SKM-1 (cell line): ENCODE data around the gene MLLT11.

ENCODE experiments used
- DNase-seq: peaks from one replicate; lab custom pipeline; 2025; ENCODE audit not compliant: unreplicated experiment; lab: John Stamatoyannopoulos, UW

MLLT11 gene

DNA sequence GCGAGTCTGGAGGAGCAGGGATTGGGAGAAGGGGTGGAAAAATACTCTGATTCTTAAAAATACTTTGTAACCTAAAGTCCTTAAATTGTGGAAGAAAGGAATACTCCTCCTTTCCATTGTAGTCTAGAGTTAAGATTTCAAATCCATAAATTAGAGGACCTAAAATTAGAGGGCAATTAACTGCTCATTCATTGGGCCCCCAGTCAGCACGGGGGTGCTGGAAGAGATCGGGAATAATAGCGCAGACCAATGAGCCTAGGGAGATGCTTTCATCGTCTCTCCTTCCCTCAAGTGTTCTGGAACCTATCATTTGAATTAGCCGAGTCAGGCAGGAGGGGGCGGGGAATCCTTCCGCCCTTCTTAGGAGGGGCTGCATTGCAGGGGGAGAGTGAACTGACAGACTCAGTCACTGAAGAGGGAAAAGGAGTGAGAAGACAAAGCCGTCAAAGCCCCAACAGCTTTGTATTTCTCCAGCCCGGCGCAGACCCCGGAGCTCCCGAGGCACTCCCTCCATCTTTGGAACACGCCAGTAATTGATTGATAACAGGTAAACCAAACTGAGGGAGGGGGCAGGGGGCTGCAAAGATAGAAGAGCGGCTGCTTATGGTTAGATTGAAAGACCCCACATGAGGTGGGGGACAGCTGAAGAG lies at the start of gene MLLT11:
Gene MLLT11, plus strand, starts transcription at position 391 of the 650 bp plus-strand sequence. CDS start 6,828 bp downstream, outside the sequence.
- DNase-seq: no peak

DNA sequence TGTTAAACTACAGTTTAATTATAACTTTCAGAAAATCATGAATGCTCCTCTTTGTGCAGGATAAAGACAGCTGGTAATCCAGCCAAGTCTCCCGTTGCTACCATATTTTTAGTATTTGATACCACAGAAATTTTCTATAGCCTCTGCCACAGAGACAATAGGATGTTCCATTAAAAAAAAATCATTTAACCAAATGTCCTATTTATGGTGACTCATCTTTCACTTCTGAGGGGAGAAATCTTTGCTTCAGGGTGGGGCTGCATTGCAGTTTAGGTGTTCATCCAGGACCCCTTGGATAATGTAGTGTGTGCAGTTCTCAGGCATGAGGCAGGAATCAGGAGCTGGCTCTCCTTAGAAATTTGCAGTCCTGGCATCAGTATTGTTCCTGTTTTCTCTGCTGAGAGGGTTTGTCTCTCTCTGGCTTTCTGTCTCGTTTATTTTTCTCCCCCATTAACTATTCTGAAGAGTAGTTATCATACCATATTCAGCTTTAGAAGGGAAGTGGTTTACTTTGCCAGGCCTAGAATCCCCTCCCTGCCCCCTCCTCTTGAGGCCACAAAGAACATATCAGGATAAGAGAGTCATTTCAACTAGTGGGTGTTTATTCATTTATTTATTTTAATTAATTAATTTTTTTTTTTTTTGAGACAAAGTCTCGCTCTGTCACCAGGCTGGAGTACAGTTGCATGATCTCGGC lies 48.9 kb upstream of the MLLT11 start:
- no peak for DNase-seq

DNA sequence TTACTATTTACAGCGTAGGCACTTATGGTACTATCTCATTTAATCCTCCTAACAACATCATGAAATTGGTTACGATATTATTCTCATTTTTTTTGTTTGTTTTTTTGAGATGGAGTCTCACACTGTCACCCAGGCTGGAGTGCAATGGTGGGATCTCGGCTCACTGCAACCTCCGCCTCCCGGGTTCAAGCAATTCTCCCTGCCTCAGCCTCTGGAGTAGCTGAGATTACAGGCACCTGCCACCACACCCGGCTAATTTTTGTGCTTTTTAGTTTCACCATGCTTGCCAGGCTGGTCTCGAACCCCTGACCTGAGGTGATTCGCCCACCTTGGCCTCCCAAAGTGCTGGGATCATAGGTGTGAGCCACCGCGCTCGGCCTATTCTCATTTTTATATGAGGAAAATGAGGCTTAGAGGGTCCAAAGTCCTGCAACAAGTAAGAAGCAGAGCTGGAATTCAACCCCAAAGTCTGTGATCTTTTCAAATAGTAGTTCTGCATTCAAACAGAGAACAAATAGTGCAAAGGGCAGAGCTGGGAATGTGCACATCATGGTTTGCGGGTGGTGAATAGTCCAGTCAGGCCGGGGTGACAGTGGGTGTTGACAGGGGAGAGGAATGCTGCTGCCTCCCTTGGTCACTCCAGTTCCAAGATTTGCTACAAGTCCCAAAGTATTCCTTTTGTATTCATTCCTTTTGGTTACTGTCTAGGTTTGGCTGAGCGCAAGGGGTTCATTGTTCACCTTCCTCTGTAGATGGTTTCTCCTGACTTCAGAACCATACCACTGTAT lies 47.3 kb upstream of the MLLT11 start:
- no peak for DNase-seq

- no peak for DNase-seq
Observed at GRCh38 chr1:151013518-151013917, 46.7 kb upstream of the MLLT11 start.

DNA sequence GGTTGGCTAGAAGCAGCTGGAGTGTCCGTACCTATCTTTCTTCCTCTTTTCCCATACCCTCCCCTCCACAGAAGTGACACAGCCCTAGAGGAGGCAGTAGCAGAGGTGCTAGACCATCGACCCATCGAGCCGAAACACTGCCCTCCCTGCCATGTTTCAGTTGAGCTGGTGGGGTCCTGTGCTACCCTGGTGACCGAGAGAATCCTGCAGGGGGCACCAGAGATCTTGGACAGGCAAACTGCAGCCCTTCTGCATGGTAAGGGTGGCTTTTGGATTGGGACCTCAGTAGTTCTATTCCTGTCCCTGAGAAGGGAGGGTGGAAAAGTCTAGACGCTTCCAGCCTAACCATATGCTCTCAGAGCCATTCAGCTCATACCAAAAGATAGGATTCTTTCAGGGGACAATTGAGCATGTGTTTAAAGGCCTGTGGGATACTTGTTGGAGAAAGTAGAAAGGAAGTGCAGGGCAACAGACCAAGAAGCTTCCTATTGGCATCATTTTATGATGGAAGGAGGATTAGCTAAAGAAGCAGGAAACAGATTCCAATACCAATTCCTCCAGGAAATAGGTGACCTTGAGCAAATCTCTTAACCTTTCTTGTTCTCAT lies 35.6 kb upstream of the MLLT11 start:
- DNase-seq: peak; percentile 69

- DNase-seq: no peak
Observed at GRCh38 chr1:151026460-151026859, 33.7 kb upstream of the MLLT11 start.

GRCh38 chr1:151032164-151032563 lies 28.0 kb upstream of the MLLT11 start:
- no peak for DNase-seq

DNA sequence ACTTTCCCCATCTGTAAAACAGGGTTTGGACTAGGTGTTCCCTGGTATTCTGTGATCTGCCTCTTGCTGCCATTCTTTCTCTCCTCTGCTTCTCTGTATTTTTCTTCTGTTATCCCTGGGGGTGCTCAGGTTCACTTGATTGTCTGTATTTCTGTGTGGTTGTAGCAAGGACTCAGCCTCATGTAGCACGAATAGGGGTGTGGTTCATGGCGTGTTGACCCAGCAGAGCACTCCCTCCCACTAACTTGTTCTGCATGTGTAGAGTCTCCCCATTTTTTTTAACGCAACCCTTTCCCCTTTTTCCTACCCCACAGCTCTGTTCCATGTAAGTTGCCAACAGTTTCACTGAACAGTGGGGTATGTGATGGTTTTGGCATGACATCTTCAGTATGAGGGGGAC lies 25.0 kb upstream of the MLLT11 start:
- DNase-seq: no peak

- DNase-seq: no peak
Observed at GRCh38 chr1:151036356-151036755, 23.8 kb upstream of the MLLT11 start, which contains the start of gene BNIPL. Gene BNIPL, plus strand, starts transcription at chr1:151036586. Its CDS starts 140 bp downstream, at chr1:151036726.

DNA sequence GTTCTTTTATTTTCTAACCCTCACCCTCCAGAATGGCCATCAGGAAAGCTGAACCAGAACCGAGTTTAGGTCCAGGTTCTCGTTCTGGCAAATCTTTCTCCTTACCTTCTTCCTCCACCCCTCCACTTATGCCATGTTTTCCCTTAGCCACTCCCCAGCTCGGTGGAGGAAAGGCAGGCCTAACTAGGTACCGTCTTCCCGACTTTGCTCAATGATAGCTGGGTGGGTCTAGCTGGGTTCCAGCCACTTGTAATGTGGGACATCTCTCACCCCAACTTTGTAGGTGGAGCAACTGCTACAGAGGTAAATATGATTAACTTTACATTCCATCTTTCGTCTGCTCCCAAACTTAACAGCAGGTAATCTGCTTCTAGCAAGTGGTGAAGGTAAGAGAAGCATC lies 23.2 kb upstream of the MLLT11 start:
- DNase-seq: no peak

GRCh38 chr1:151039521-151039920 lies 20.7 kb upstream of the MLLT11 start:
- no peak for DNase-seq

DNA sequence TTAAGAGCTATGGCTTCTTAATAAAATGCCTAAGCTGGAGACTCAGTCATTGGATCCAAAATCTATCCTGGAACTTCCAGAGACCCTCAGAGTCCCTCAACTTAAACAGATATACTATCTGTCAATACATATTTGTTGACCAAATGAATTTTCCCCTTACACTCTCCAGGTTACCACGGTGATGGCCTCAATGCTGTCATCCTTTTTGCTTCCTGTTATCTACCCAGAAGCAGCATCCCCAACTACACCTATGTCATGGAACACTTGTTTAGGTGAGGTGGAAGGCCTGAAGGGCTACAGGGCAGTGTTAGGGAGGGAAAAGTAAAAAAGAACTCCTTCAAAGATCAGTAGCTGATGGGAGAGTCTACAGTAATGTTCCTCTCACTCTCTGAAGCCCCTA lies 17.0 kb upstream of the MLLT11 start:
- no peak for DNase-seq

DNA sequence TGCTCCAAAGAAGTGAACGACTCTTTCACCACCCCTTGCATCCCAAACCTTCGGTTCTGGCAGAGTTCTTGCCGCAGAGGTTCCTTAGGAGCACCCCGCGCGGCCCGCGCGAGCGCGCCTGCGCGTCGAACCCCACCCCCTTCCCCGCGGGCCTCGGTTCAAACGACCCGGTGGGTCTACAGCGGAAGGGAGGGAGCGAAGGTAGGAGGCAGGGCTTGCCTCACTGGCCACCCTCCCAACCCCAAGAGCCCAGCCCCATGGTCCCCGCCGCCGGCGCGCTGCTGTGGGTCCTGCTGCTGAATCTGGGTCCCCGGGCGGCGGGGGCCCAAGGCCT lies 12.6 kb upstream of the MLLT11 start, which contains the start of gene C1orf56:
Gene C1orf56, plus strand, starts transcription at position 161 of the 334 bp plus-strand sequence. Its CDS starts 97 bp downstream, at position 258.
- DNase-seq: no peak

- DNase-seq: peak; percentile 83
Observed at GRCh38 chr1:151047925-151048644, 12.1 kb upstream of the MLLT11 start.

DNA sequence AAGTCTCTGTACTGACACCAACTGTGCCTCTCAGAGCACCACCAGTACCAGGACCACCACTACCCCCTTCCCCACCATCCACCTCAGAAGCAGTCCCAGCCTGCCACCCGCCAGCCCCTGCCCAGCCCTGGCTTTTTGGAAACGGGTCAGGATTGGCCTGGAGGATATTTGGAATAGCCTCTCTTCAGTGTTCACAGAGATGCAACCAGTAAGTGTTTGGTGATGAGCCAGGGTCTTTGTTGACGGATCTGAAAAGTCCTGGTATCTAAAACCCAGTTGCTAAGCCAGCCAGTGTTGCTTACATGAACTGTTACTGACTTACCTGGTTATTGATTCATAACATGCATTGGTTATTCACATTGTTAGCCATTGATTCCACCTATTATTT lies 11.6 kb upstream of the MLLT11 start:
- DNase-seq: no peak

DNA sequence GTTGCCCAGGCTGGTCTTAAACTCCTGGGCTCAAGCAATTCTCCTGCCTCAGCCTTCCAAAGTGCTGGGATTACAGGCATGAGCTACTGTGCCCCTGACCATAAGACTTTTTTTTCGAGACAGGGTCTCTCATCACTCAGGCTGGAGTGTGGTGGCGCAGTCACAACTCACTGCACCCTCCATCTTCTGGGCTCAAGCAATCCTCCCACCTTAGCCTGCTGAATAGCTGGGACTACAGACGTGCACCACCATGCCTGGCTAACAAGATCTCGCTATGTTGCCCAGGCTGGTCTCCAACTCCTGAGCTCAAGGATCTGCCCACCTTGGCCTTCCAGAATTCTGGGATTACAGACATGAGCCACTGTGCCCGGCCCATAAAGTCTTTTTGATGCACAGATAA lies 10.7 kb upstream of the MLLT11 start:
- DNase-seq: no peak

DNA sequence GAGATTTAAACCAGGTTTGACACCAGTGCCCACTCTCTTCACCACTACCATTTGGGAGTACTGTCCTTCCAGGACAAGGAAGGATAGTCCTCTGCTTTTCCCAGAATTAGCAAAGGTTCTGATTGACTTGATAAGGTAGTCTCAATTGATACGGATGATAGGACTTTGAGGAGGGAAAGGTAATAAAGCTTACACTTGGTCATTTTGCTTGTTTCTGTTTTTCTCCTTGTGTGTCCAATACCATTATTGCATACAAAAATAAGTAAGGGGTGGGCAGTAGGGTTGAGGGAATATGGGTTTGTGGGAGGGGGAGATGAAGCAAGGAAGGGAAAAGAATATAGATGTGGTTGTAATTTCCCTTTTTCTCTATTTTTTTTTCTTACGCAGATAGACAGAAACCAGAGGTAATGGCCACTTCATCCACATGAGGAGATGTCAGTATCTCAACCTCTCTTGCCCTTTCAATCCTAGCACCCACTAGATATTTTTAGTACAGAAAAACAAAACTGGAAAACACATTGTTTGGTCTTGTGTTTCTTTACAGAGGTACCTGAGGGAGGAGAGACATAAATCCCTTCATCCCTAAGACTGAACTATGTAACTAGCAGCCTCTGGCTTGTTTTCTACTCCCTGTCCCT lies 10.0 kb upstream of the MLLT11 start:
- no peak for DNase-seq

DNA sequence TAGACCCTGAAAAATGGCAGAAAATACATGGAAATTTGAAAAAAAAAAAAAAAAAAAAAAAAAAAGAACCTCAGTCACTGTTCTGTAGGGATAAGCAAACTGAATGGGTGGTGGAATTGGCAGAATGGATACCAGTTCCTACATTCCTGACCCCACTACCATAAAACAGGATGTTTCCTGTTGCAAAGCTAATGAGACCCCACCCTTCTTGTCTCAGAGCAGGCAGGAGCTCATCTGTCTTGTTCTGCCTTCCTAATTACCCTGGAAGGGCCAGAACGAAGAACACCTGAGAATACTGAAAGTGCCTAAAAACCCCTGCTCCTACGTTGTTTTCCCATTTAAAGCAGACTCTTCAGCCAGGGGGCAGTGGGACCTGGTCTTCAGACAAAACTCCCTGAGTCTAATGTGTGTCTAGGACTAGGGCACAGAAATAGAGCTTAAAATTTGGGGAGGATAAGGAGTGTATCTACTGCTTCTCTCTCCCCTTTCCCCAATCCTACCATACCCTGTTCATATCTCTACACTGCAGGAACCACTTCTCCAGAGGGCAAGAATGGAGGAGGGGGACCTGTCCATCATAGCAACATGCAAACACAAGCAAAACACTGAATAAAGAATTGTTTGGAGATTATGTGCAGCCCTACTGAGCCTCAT lies 8.7 kb upstream of the MLLT11 start:
- no peak for DNase-seq

GRCh38 chr1:151054971-151055547 lies 5.1 kb upstream of the MLLT11 start:
- no peak for DNase-seq
